SK-N-SH (cell line): Measurements from ENCODE around the gene TAF4. TPM values are rescaled to one million over a fixed set of nuclear protein-coding genes. Genes with fewer than 3 reads are reported as not detected.

Source experiments
- CTCF ChIA-PET: fragments of 300-600, 350-600 bp; formaldehyde crosslinking; extraction: SDS; loops from one replicate; lab custom pipeline; 2021; lab: Yijun Ruan, JAX
- POLR2A ChIA-PET: fragments of 350-600 bp; sonication (Branson Sonifier 250); formaldehyde crosslinking; extraction: SDS; loops from one replicate; lab custom pipeline; 2020; ENCODE audit warnings: antibody characterized with exemption, inconsistent platforms; lab: Yijun Ruan, JAX
- DNase-seq: peaks from one replicate; pipeline ENCODE4 v3.0.0; 2012
- H2AFZ ChIP-seq: fragments of 200-600 bp; sonication (generic); 2 replicates; pipeline ENCODE4 v1.8.1; 2016; ENCODE audit warnings: antibody characterized with exemption, mild to moderate bottlenecking, low read depth
- H3F3A ChIP-seq: fragments of 200-600 bp; sonication (generic); replicated peaks from 2 replicates; pipeline ENCODE3; 2016; ENCODE audit warnings: antibody characterized with exemption, mild to moderate bottlenecking; ENCODE audit not compliant: insufficient read depth
- H3K27ac ChIP-seq, 2 experiments: fragments of 200-500 bp in 1 of 2; fragments of 200-600 bp in 1 of 2; sonication (Bioruptor generic) in 1 of 2; sonication (generic), shearing (Covaris generic) in 1 of 2; 2 replicates each; pipeline versions ENCODE4 v1.5.1 to v1.6.1; 2014 to 2016; ENCODE audit warnings: low read depth in 2 of 2, inconsistent platforms in 1 of 2, low read length in 1 of 2, mild to moderate bottlenecking in 1 of 2, mixed read lengths in 1 of 2
- H3K27me3 ChIP-seq: fragments of 200-600 bp; sonication (generic), shearing (Covaris generic); 2 replicates; pipeline ENCODE4 v1.6.1; 2016; ENCODE audit warnings: mixed run types; ENCODE audit not compliant: insufficient read depth
- H3K36me3 ChIP-seq, 2 experiments: fragments of 200-500 bp in 1 of 2; fragments of 200-600 bp in 1 of 2; sonication (Bioruptor generic) in 1 of 2; sonication (generic) in 1 of 2; replicated peaks in 1 of 2; 2 replicates each; pipeline versions ENCODE3 to v1.5.1; 2014 to 2016; ENCODE audit warnings: low read length in 1 of 2, mild to moderate bottlenecking in 1 of 2; ENCODE audit not compliant: insufficient read depth in 2 of 2, control insufficient read depth in 1 of 2
- H3K4me1 ChIP-seq, 2 experiments: fragments of 200-500 bp in 1 of 2; fragments of 200-600 bp in 1 of 2; sonication (Bioruptor generic) in 1 of 2; sonication (generic), shearing (Covaris generic) in 1 of 2; 2 replicates each; pipeline versions ENCODE4 v1.5.1 to v1.6.1; 2014 to 2016; ENCODE audit warnings: low read depth in 1 of 2, low read length in 1 of 2, mixed run types in 1 of 2; ENCODE audit not compliant: insufficient read depth in 2 of 2, control insufficient read depth in 1 of 2
- H3K4me2 ChIP-seq: fragments of 200-600 bp; sonication (generic), shearing (Covaris generic); 2 replicates; pipeline ENCODE4 v1.6.1; 2017; ENCODE audit warnings: mixed run types
- H3K4me3 ChIP-seq, 2 experiments: fragments of 200-500 bp in 1 of 2; fragments of 200-600 bp in 1 of 2; sonication (Bioruptor generic) in 1 of 2; sonication (generic), shearing (Covaris generic) in 1 of 2; 2 replicates each; pipeline versions ENCODE4 v1.5.1 to v1.8.1; 2014 to 2016; ENCODE audit warnings: low read depth in 2 of 2, inconsistent platforms in 1 of 2, low read length in 1 of 2, mild to moderate bottlenecking in 1 of 2, mixed read lengths in 1 of 2, moderate library complexity in 1 of 2
- H3K79me2 ChIP-seq: fragments of 200-600 bp; sonication (generic); 2 replicates; pipeline ENCODE4 v1.8.1; 2017; ENCODE audit warnings: mild to moderate bottlenecking; ENCODE audit not compliant: insufficient read depth
- H3K9ac ChIP-seq: fragments of 200-600 bp; sonication (generic); 2 replicates; pipeline ENCODE4 v1.6.1; 2017; ENCODE audit warnings: mixed run types
- H3K9me2 ChIP-seq: fragments of 200-600 bp; sonication (generic); 2 replicates; pipeline ENCODE4 v1.6.1; 2017; ENCODE audit warnings: mixed run types
- H3K9me3 ChIP-seq: fragments of 200-600 bp; sonication (generic); 2 replicates; pipeline ENCODE4 v1.6.1; 2017; ENCODE audit warnings: mixed run types, mild to moderate bottlenecking, moderate library complexity
- H4K20me1 ChIP-seq: fragments of 200-600 bp; sonication (generic); 2 replicates; pipeline ENCODE4 v1.6.1; 2017; ENCODE audit warnings: mild to moderate bottlenecking, mixed run types; ENCODE audit not compliant: insufficient read depth
- CHD2 ChIP-seq: fragments of 150-350 bp; IDR thresholded peaks from 2 replicates; pipeline ENCODE4 v1.6.1; 2018; ENCODE audit warnings: low read length; ENCODE audit not compliant: partially characterized antibody
- ELF1 ChIP-seq: IDR thresholded peaks from 2 replicates; pipeline ENCODE4 v1.4.0; 2012
- EP300 ChIP-seq, 2 experiments: IDR thresholded peaks; 2 replicates each; pipeline versions ENCODE4 v1.4.0 to v1.6.1; 2012; ENCODE audit warnings: borderline replicate concordance in 1 of 2, low read depth in 1 of 2, low read length in 1 of 2
- FOSL2 ChIP-seq: IDR thresholded peaks from 2 replicates; pipeline ENCODE4 v1.4.0; 2012; ENCODE audit warnings: low read depth, mild to moderate bottlenecking, moderate library complexity, borderline replicate concordance
- FOXM1 ChIP-seq: IDR thresholded peaks from 2 replicates; pipeline ENCODE4 v1.4.0; 2012; ENCODE audit warnings: low read depth, mild to moderate bottlenecking
- GABPA ChIP-seq: IDR thresholded peaks from 2 replicates; pipeline ENCODE4 v1.4.0; 2012; ENCODE audit warnings: low read depth, mild to moderate bottlenecking
- GATA2 ChIP-seq: sonication (generic); formaldehyde crosslinking; IDR thresholded peaks from 2 replicates; pipeline ENCODE4 v1.5.0; 2020; ENCODE audit warnings: mild to moderate bottlenecking, missing genetic modification reagents
- JUND ChIP-seq: IDR thresholded peaks from 2 replicates; pipeline ENCODE4 v1.4.0; 2012
- MEF2A ChIP-seq: IDR thresholded peaks from 2 replicates; pipeline ENCODE4 v1.4.0; 2012; ENCODE audit warnings: low read depth, borderline replicate concordance
- MXI1 ChIP-seq: IDR thresholded peaks from 2 replicates; pipeline ENCODE4 v1.6.1; 2012; ENCODE audit warnings: mild to moderate bottlenecking, low read depth, low read length, improper control_type of control experiment
- NFIC ChIP-seq: IDR thresholded peaks from 2 replicates; pipeline ENCODE4 v1.4.0; 2012; ENCODE audit warnings: borderline replicate concordance
- RXRA ChIP-seq: IDR thresholded peaks from 2 replicates; pipeline ENCODE4 v1.4.0; 2012; ENCODE audit warnings: low read depth, mild to moderate bottlenecking, borderline replicate concordance
- TCF12 ChIP-seq: IDR thresholded peaks from 2 replicates; pipeline ENCODE4 v1.4.0; 2012
- YY1 ChIP-seq: IDR thresholded peaks from 2 replicates; pipeline ENCODE4 v1.4.0; 2012; ENCODE audit warnings: low read depth, mild to moderate bottlenecking
- WGBS: methylation state at CpG from one replicate; pipeline ENCODE4 v1.1.6; 2017; ENCODE audit warnings: low lambda C conversion rate; 5-methylcytosine and 5-hydroxymethylcytosine counted together
- polyA plus RNA-seq, 3 experiments: library from polyadenylated mRNA; depleted of rRNA; stranded (reverse); fragments of >200 nt; gene quantifications; 2 replicates each; pipeline ENCODE4 v1.2.3, GENCODE V29; 2012
- TF ChIP-seq, protein P1 (sequence below): fragments of 150-350 bp; IDR thresholded peaks from 2 replicates; pipeline ENCODE4 v1.6.1; 2016; ENCODE audit warnings: mild to moderate bottlenecking, low read depth, low read length
- TF ChIP-seq, protein P2 (sequence below): IDR thresholded peaks from 2 replicates; pipeline ENCODE4 v1.4.0; 2012; ENCODE audit warnings: low read depth, borderline replicate concordance
- TF ChIP-seq, protein P3 (sequence below): fragments of 150-350 bp; IDR thresholded peaks from 2 replicates; pipeline ENCODE4 v1.6.1; 2017; ENCODE audit warnings: antibody characterized with exemption, low read length, low read depth, borderline replicate concordance
- TF ChIP-seq, protein P4 (sequence below): IDR thresholded peaks from 2 replicates; pipeline ENCODE4 v1.6.1; 2012; ENCODE audit warnings: mild to moderate bottlenecking, low read depth, low read length, moderate library complexity

TAF4 gene
- polyA plus RNA-seq, 1 of the 3 experiments (the other 2 are of a cell fraction): 4.8 TPM

DNA sequence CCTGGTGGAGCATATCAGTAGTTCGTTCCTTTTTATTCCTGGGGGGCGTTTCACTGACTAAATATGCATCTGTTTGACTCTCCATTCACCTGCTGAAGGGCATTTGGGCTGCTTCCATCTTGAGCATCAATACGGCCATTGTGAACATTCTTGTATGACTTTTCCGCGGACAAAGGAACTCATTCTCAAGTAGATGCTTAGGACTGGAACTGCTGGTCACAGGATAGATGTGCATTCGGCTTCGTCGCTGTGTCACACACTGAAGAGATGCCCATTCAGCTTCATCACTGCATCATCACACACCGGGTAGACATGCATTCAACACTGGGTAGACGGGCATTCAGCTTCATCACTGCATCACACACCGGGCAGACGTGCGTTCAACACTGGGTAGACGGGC is 95.3 kb downstream of the TAF4 start:
- no peaks in the 10 kb centered on the region for H3K9me2 ChIP-seq
- DNase-seq: no peak
- no peaks in the 10 kb centered on the region for H3F3A ChIP-seq
- H3K9me3 ChIP-seq: no peaks in the 10 kb centered on the region
- H4K20me1 ChIP-seq: no peaks in the 10 kb centered on the region
- WGBS: 85% methylated on average over 14 of the region's 14 CpGs
- H3K27me3 ChIP-seq: no peaks in the 10 kb centered on the region
- no peak overlapping the region for H3K9ac ChIP-seq
- no peak overlapping the region for H3K27ac ChIP-seq
- no peaks in the 10 kb centered on the region; a peak in 1 of 4 replicates for H3K4me1 ChIP-seq
- H3K4me2 ChIP-seq: no peak overlapping the region
- ChIA-PET CTCF (interaction anchor here (1.1 kb wide), 1 partner anchor 16 kb away, joined by 3 read pairs; no protein-coding TSS in a partner anchor), POLR2A (no interaction called here)
- H3K36me3 ChIP-seq: peaks cover 10 to 22% of the 10 kb centered on the region in 2 experiments
- no peaks in the 10 kb centered on the region for H3K79me2 ChIP-seq
- TF ChIP-seq NFIC: no peak
- TF ChIP-seq FOXM1: no peak
- TF ChIP-seq, protein P1, sequence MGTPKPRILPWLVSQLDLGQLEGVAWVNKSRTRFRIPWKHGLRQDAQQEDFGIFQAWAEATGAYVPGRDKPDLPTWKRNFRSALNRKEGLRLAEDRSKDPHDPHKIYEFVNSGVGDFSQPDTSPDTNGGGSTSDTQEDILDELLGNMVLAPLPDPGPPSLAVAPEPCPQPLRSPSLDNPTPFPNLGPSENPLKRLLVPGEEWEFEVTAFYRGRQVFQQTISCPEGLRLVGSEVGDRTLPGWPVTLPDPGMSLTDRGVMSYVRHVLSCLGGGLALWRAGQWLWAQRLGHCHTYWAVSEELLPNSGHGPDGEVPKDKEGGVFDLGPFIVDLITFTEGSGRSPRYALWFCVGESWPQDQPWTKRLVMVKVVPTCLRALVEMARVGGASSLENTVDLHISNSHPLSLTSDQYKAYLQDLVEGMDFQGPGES: no peak
- TF ChIP-seq, protein P2, sequence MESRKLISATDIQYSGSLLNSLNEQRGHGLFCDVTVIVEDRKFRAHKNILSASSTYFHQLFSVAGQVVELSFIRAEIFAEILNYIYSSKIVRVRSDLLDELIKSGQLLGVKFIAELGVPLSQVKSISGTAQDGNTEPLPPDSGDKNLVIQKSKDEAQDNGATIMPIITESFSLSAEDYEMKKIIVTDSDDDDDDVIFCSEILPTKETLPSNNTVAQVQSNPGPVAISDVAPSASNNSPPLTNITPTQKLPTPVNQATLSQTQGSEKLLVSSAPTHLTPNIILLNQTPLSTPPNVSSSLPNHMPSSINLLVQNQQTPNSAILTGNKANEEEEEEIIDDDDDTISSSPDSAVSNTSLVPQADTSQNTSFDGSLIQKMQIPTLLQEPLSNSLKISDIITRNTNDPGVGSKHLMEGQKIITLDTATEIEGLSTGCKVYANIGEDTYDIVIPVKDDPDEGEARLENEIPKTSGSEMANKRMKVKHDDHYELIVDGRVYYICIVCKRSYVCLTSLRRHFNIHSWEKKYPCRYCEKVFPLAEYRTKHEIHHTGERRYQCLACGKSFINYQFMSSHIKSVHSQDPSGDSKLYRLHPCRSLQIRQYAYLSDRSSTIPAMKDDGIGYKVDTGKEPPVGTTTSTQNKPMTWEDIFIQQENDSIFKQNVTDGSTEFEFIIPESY: no peak
- TF ChIP-seq GABPA: no peak
- H3K4me3 ChIP-seq: no peak overlapping the region
- H2AFZ ChIP-seq: no peak overlapping the region

DNA sequence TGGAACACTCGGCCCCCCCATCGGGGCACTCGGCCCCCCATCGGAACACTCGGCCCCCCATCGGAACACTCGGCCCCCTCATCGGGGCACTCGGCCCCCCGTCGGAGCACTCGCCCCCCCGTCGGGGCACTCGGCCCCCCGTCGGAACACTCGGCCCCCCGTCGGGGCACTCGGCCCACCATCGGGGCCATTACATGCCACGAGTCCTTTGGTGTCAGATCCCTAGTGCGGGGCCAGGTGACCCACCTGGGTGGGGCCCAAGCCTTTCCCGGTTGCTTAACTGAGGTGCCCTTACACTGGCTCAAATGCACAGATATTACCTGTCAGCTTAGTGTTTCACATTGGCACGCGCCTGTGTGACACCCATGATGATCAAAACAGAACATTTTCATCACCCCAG is 95.9 kb downstream of the TAF4 start:
- DNase-seq: no peak
- no peaks in the 10 kb centered on the region for H3K79me2 ChIP-seq
- no peaks in the 10 kb centered on the region for H3F3A ChIP-seq
- no peaks in the 10 kb centered on the region; a peak in 1 of 4 replicates for H3K4me1 ChIP-seq
- H3K9me3 ChIP-seq: no peaks in the 10 kb centered on the region
- no peaks in the 10 kb centered on the region for H3K9me2 ChIP-seq
- H2AFZ ChIP-seq: no peak overlapping the region
- H3K4me3 ChIP-seq: no peak overlapping the region
- POLR2A ChIA-PET: no interaction called here
- H3K27me3 ChIP-seq: no peaks in the 10 kb centered on the region
- WGBS: 88% methylated on average over 22 of the region's 27 CpGs
- H3K9ac ChIP-seq: no peak overlapping the region
- H3K36me3 ChIP-seq: peaks cover 8 to 19% of the 10 kb centered on the region in 2 experiments
- no peak overlapping the region for H3K4me2 ChIP-seq
- H3K27ac ChIP-seq: no peak overlapping the region
- no peaks in the 10 kb centered on the region for H4K20me1 ChIP-seq
- CTCF ChIA-PET: interaction anchor here (0.5 kb wide), 1 partner anchor 9 kb away, joined by 3 read pairs; no protein-coding TSS in a partner anchor
- TF ChIP-seq MEF2A (no peak), NFIC (no peak), RXRA (no peak), TCF12 (no peak), CHD2 (no peak), MXI1 (no peak), GATA2 (CRISPR knock-in tag) (no peak), JUND (no peak), YY1 (no peak), EP300 (IDR thresholded peaks at IDR 0.05; ENCODE audit: borderline replicate concordance in 1 of 2, low read depth in 1 of 2, low read length in 1 of 2) (no peak), FOSL2 (no peak), ELF1 (no peak)
- TF ChIP-seq, protein P3, sequence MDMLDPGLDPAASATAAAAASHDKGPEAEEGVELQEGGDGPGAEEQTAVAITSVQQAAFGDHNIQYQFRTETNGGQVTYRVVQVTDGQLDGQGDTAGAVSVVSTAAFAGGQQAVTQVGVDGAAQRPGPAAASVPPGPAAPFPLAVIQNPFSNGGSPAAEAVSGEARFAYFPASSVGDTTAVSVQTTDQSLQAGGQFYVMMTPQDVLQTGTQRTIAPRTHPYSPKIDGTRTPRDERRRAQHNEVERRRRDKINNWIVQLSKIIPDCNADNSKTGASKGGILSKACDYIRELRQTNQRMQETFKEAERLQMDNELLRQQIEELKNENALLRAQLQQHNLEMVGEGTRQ: no peak
- TF ChIP-seq, protein P2: no peak
- TF ChIP-seq, protein P4, sequence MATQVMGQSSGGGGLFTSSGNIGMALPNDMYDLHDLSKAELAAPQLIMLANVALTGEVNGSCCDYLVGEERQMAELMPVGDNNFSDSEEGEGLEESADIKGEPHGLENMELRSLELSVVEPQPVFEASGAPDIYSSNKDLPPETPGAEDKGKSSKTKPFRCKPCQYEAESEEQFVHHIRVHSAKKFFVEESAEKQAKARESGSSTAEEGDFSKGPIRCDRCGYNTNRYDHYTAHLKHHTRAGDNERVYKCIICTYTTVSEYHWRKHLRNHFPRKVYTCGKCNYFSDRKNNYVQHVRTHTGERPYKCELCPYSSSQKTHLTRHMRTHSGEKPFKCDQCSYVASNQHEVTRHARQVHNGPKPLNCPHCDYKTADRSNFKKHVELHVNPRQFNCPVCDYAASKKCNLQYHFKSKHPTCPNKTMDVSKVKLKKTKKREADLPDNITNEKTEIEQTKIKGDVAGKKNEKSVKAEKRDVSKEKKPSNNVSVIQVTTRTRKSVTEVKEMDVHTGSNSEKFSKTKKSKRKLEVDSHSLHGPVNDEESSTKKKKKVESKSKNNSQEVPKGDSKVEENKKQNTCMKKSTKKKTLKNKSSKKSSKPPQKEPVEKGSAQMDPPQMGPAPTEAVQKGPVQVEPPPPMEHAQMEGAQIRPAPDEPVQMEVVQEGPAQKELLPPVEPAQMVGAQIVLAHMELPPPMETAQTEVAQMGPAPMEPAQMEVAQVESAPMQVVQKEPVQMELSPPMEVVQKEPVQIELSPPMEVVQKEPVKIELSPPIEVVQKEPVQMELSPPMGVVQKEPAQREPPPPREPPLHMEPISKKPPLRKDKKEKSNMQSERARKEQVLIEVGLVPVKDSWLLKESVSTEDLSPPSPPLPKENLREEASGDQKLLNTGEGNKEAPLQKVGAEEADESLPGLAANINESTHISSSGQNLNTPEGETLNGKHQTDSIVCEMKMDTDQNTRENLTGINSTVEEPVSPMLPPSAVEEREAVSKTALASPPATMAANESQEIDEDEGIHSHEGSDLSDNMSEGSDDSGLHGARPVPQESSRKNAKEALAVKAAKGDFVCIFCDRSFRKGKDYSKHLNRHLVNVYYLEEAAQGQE: no peak
